T-helper 2 cell treated with Interferon-gamma antibody and Interleukin-4, amounts not matched to agents 5 μg/mL and 100 μg/mL, for 36 hours (primary cell): ENCODE measurements around the gene NPAS3.

Source experiments
- DNase-seq: peaks from one replicate; pipeline ENCODE4 v3.0.0; 2021; ENCODE audit warnings: low spot score
- H3K27ac Mint-ChIP-seq: one replicate; pipeline ENCODE4 v1.8.0; 2021; ENCODE audit warnings: mild to moderate bottlenecking, mixed read lengths
- H3K27me3 Mint-ChIP-seq: one replicate; pipeline ENCODE4 v1.8.0; 2021; ENCODE audit warnings: low read depth, mixed read lengths
- H3K36me3 Mint-ChIP-seq: one replicate; pipeline ENCODE4 v1.8.0; 2021; ENCODE audit warnings: low read depth, mixed read lengths
- H3K4me1 Mint-ChIP-seq: one replicate; pipeline ENCODE4 v1.8.0; 2021; ENCODE audit warnings: low read depth, mixed read lengths
- H3K4me3 Mint-ChIP-seq: one replicate; pipeline ENCODE4 v1.8.0; 2022; ENCODE audit warnings: mild to moderate bottlenecking, moderate library complexity, mixed read lengths
- H3K9me3 Mint-ChIP-seq: one replicate; pipeline ENCODE4 v1.8.0; 2021; ENCODE audit warnings: mixed read lengths

Gene NPAS3

GRCh38 chr14:33590891-33591630 lies 652.4 kb downstream of the NPAS3 start:
- no peak overlapping the region for H3K4me3 Mint-ChIP-seq
- no peaks in the 10 kb centered on the region for H3K27me3 Mint-ChIP-seq
- H3K36me3 Mint-ChIP-seq: no peaks in the 10 kb centered on the region
- no peak for DNase-seq
- H3K27ac Mint-ChIP-seq: no peak overlapping the region
- H3K9me3 Mint-ChIP-seq: no peaks in the 10 kb centered on the region
- no peaks in the 10 kb centered on the region for H3K4me1 Mint-ChIP-seq

- H3K27ac Mint-ChIP-seq: no peak overlapping the region
- DNase-seq: no peak
- no peaks in the 10 kb centered on the region for H3K36me3 Mint-ChIP-seq
- no peaks in the 10 kb centered on the region for H3K27me3 Mint-ChIP-seq
- no peaks in the 10 kb centered on the region for H3K4me1 Mint-ChIP-seq
- H3K9me3 Mint-ChIP-seq: no peaks in the 10 kb centered on the region
- no peak overlapping the region for H3K4me3 Mint-ChIP-seq
Measured at GRCh38 chr14:33592297-33592696, 653.6 kb downstream of the NPAS3 start.

GRCh38 chr14:33596211-33597080 lies 657.8 kb downstream of the NPAS3 start:
- DNase-seq: no peak
- Mint-ChIP-seq H3K4me3 (no peak overlapping the region), H3K4me1 (no peaks in the 10 kb centered on the region), H3K27me3 (no peaks in the 10 kb centered on the region), H3K9me3 (no peaks in the 10 kb centered on the region), H3K27ac (no peak overlapping the region), H3K36me3 (no peaks in the 10 kb centered on the region)

GRCh38 chr14:33598582-33598981 lies 659.9 kb downstream of the NPAS3 start:
- no peaks in the 10 kb centered on the region for H3K4me1 Mint-ChIP-seq
- no peaks in the 10 kb centered on the region for H3K27me3 Mint-ChIP-seq
- no peak overlapping the region for H3K4me3 Mint-ChIP-seq
- no peaks in the 10 kb centered on the region for H3K9me3 Mint-ChIP-seq
- no peak for DNase-seq
- H3K36me3 Mint-ChIP-seq: no peaks in the 10 kb centered on the region
- H3K27ac Mint-ChIP-seq: no peak overlapping the region

- no peak overlapping the region for H3K27ac Mint-ChIP-seq
- H3K27me3 Mint-ChIP-seq: no peaks in the 10 kb centered on the region
- no peaks in the 10 kb centered on the region for H3K36me3 Mint-ChIP-seq
- no peak overlapping the region for H3K4me3 Mint-ChIP-seq
- no peak for DNase-seq
- no peaks in the 10 kb centered on the region for H3K9me3 Mint-ChIP-seq
- no peaks in the 10 kb centered on the region for H3K4me1 Mint-ChIP-seq
Measured at GRCh38 chr14:33602396-33602795, 663.7 kb downstream of the NPAS3 start.

- Mint-ChIP-seq H3K4me3 (no peak overlapping the region), H3K27me3 (peaks cover 2% of the 10 kb centered on the region), H3K27ac (no peak overlapping the region), H3K4me1 (no peaks in the 10 kb centered on the region), H3K9me3 (no peaks in the 10 kb centered on the region), H3K36me3 (no peaks in the 10 kb centered on the region)
- no peak for DNase-seq
Measured at GRCh38 chr14:33606591-33606990, 667.9 kb downstream of the NPAS3 start.

GRCh38 chr14:33609582-33609981 lies 670.9 kb downstream of the NPAS3 start:
- H3K36me3 Mint-ChIP-seq: no peaks in the 10 kb centered on the region
- peaks cover 2% of the 10 kb centered on the region for H3K27me3 Mint-ChIP-seq
- no peaks in the 10 kb centered on the region for H3K9me3 Mint-ChIP-seq
- no peaks in the 10 kb centered on the region for H3K4me1 Mint-ChIP-seq
- H3K4me3 Mint-ChIP-seq: no peak overlapping the region
- DNase-seq: no peak
- no peak overlapping the region for H3K27ac Mint-ChIP-seq

- Mint-ChIP-seq H3K4me1 (no peaks in the 10 kb centered on the region), H3K9me3 (no peaks in the 10 kb centered on the region), H3K27ac (no peak overlapping the region), H3K4me3 (no peak overlapping the region), H3K27me3 (peaks cover 2% of the 10 kb centered on the region), H3K36me3 (no peaks in the 10 kb centered on the region)
- no peak for DNase-seq
Measured at GRCh38 chr14:33610121-33610520, 671.4 kb downstream of the NPAS3 start.

GRCh38 chr14:33611405-33612196 lies 672.9 kb downstream of the NPAS3 start:
- no peaks in the 10 kb centered on the region for H3K9me3 Mint-ChIP-seq
- H3K27ac Mint-ChIP-seq: no peak overlapping the region
- H3K4me3 Mint-ChIP-seq: no peak overlapping the region
- no peak for DNase-seq
- peaks cover 2% of the 10 kb centered on the region for H3K27me3 Mint-ChIP-seq
- H3K36me3 Mint-ChIP-seq: no peaks in the 10 kb centered on the region
- H3K4me1 Mint-ChIP-seq: no peaks in the 10 kb centered on the region

- DNase-seq: no peak
- no peak overlapping the region for H3K4me3 Mint-ChIP-seq
- no peaks in the 10 kb centered on the region for H3K36me3 Mint-ChIP-seq
- no peaks in the 10 kb centered on the region for H3K4me1 Mint-ChIP-seq
- H3K27ac Mint-ChIP-seq: no peak overlapping the region
- peaks cover 2% of the 10 kb centered on the region for H3K27me3 Mint-ChIP-seq
- H3K9me3 Mint-ChIP-seq: no peaks in the 10 kb centered on the region
Measured at GRCh38 chr14:33612197-33612505, 673.5 kb downstream of the NPAS3 start.

GRCh38 chr14:33617154-33617553 lies 678.5 kb downstream of the NPAS3 start:
- no peak for DNase-seq
- Mint-ChIP-seq H3K27me3 (no peaks in the 10 kb centered on the region), H3K27ac (no peak overlapping the region), H3K9me3 (no peaks in the 10 kb centered on the region), H3K4me3 (no peak overlapping the region), H3K36me3 (no peaks in the 10 kb centered on the region), H3K4me1 (no peaks in the 10 kb centered on the region)

- DNase-seq: no peak
- H3K4me3 Mint-ChIP-seq: no peak overlapping the region
- no peaks in the 10 kb centered on the region for H3K9me3 Mint-ChIP-seq
- H3K4me1 Mint-ChIP-seq: no peaks in the 10 kb centered on the region
- no peaks in the 10 kb centered on the region for H3K27me3 Mint-ChIP-seq
- H3K27ac Mint-ChIP-seq: no peak overlapping the region
- H3K36me3 Mint-ChIP-seq: no peaks in the 10 kb centered on the region
Measured at GRCh38 chr14:33618361-33619105, 679.9 kb downstream of the NPAS3 start.

GRCh38 chr14:33622496-33622895 lies 683.8 kb downstream of the NPAS3 start:
- H3K27me3 Mint-ChIP-seq: no peaks in the 10 kb centered on the region
- H3K4me1 Mint-ChIP-seq: no peaks in the 10 kb centered on the region

More at GRCh38 chr14:33622496-33622895, 683.8 kb downstream of the NPAS3 start:
- Mint-ChIP-seq H3K36me3 (no peaks in the 10 kb centered on the region), H3K4me3 (no peak overlapping the region), H3K9me3 (no peaks in the 10 kb centered on the region), H3K27ac (no peak overlapping the region)
- no peak for DNase-seq
